HG02642 (cell line): Measurements from ENCODE around the gene RIOX2.

Source experiments
- ATAC-seq: cut with Tn5 transposase; IDR thresholded peaks from one replicate; pipeline ENCODE4 v1.9.1; 2021; ENCODE audit warnings: mild to moderate bottlenecking; ENCODE audit not compliant: unreplicated experiment, poor library complexity

RIOX2 gene

DNA sequence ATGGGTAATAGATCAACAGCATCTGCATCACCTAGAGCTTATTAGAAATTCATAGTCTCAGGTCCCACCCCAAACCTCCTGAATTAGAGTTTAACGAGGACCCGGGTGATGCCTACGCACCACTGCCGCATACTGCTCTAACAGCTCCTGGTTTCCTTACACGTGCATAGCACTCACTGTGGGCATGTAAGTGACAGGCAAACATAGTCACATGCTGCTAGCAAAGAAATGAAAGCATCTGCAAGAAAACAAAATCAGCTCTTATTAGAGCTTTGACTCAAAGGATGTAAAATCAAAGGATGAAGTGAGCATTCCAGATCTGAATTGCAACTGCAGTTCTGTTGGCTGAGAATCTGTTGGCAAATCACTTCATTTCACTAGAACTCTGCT, 19.1 kb upstream of the RIOX2 start:
- ATAC-seq = no peak

DNA sequence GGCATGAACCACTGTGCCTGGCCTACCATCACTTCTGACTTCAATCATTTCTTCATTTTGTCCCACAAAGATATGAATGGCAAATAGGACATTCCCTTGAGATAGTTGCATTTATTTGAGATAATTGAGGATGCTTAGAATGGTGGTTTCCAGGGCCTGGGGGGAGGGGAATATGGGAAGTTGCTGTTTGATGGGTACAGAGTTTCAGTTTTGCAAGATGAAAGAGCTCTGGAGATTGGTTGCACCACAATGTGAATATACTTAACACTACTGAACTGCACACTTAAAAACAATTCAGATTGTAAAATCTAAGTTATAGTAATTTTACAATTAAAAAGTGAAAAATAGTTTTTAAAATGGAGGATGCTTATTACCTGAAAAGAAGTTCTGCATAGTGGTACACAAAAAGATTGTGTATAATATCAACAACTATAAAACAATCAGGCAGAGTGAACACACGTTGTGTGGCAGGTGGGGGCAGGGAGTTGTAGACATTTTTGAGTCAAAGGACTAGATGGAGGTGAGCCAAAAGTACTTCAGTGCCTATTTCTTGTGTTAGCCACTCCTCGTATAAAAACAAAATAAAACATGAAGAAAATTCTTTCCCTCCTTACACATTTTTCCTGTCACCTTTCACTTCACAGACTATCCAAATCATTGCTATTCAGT, 18.5 kb upstream of the RIOX2 start:
- ATAC-seq = no peak

DNA sequence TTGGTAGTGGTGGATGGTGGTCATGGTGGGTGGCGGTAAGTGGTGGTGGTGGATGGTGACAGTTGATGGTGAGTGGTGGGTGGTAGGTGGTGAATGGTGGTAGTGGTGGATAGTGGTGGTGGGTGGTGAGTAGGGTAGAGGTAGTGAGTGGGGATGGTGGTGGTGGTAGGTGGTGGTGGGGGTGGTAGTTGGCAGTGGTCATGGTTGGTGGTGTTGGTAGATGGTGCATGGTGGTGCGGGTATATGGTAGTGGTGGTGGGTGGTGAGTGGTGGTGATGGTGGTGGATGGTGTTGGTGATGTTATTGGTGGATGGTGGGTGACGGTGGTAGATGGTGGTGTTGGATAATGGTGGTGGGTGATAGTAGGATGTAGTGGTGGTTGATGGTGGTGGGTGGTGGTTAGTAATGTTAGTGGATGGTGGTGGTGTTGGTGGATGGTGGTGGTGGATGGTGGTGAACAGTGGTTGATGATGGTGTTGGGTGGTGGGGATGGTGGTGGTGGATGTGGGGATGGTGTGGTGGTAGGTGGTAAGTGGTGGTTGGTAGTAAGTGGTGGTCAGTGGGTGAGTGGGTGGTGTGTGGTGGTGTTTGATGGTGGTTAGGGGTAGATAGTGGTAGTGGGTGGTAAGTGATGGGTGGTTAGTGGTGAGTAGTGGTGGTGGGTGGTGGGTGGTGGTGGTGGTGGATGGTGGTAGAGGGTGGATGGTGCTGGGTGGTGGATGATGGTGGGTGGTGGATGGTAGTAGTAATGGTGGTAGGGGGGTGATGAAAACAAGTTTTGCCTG, 16.7 kb upstream of the RIOX2 start:
- ATAC-seq = no peak

DNA sequence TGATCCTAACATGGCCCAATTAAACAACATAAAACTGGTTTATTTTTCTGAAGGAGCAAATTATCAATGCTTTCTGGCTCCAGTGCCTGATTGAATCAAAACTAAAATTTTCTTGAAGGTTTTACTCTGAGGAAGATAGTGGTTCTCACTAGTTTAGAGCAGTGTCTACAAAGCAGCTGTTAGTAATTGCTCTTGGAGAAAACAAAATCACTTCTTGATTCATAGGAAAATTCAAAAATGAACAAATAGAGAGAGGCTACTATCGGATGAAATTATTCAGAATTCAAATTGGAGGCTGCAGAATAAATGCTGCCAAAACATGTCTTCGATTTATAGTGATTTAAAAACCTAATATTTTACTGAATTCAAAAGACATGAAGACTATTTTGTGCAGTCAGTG, 15.1 kb upstream of the RIOX2 start:
- ATAC-seq = no peak

DNA sequence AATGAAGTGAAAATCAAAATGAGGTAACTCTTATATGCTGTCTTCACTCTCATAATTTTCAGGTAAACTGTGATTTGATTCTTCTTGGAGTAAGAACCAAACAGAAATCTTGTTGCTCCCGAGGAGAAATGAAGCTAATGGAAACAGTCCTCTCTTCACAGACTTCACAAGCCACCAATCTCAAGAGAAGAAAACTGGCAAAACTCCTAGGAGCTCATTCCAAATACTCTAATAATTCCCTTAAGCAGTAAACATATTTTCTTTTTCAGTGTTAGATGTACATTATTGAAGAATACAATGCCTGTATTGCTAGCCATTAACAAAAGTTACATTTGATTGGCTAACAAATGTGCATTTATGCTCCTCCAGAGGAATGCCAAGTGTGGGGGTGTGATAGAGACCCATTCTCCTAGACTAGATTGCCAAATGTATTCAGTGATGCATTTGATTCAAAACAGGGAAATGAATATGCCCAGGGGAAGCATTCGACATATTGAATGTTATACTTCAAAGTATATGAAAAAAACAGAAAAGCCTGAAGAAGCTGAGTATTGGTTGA, 11.8 kb upstream of the RIOX2 start:
- no peak for ATAC-seq

DNA sequence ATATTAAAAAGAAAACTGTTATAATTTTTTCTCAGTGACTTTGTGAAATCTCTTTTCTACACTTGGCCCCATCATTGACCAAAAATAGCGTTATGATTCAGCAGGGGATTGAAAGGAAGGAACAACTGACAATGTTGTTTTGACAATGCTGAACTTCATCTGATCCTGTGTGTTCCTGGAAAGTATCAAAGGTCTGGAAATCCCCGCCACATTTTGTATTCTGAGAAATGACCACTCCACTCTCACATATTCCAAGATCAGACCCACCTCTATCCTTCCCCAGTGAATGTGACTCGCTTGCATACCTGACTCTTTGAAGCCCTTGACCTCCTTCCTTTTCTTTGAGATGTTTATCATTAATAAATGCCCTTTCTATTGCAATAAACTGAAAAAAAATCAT, 9.7 kb upstream of the RIOX2 start:
- no peak for ATAC-seq

DNA sequence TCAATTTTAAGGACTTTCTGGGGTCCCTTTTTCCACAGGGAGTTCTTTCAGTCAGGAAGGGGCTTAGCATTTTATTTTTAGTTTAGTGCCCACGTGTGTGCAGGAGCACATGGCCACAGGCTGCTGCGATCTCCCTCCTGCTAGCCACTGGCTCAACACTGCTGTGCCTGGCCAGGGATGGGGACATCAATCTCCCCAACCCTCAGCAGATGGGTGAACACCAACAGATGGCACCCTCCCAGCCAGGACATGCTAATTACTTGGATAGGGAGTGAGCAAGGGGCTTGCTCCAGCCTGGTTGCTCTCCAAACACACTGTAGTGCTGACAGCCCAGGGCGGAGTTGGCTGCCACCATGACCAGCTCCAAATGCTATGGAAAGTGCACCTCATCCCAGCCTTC, 7.4 kb upstream of the RIOX2 start:
- ATAC-seq = no peak

DNA sequence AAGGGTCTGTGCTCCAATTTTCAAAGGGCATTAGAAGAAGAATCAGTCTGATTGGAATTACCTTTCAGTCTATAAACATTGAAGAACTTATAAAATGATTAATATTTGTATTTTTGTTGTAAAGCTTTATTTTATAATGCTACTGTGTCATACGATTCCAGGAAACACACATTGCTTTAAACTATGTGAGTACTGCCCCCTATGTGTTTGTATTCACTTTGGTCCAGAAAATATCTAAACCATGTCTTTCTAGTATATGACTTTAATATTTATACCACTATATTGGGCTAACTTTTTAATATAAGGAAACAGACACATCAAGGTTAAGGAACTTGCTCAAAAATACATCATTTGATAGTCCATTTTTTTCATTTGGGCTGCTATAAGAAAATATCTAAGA, 3.2 kb upstream of the RIOX2 start:
- no peak for ATAC-seq

DNA sequence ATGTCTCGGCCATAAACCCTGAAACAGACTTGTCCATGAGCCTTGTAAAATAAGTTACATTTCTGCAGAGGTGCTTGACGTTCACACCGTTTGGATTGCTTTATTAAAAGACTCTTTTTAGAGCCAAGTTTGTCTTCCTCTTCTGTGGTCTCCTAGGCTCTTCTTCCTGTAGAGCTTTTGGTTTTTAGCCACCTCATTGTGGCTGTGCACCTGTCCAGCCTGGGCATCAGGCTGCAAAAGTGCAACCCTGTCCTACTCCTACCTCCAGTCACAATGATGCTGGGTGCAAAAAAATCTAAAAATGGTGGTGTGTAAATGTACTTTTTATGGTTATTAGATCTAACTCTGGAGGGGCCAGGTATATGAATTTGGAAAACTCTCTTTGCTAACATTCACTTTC, 2.8 kb upstream of the RIOX2 start:
- ATAC-seq = no peak

DNA sequence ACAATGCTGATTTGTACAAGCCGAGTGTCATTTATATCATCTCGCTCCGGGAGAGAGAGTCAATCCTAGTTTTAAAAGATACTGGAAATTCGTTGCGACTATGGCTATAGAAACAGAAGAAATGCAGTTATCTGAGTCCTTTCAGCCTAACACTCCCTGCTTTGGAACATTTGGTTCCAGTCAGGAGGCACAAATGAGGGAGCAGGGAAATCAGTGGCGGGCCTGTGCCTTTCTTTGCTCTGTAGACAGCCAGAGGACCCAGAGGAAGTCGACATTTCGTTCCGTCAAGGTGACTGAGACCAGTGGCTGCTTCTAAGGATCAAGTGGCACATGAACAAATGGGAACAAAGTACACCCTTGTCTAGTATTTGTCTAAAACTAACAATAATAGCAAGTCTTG, 745 bp upstream of the RIOX2 start:
- ATAC-seq = no peak

DNA sequence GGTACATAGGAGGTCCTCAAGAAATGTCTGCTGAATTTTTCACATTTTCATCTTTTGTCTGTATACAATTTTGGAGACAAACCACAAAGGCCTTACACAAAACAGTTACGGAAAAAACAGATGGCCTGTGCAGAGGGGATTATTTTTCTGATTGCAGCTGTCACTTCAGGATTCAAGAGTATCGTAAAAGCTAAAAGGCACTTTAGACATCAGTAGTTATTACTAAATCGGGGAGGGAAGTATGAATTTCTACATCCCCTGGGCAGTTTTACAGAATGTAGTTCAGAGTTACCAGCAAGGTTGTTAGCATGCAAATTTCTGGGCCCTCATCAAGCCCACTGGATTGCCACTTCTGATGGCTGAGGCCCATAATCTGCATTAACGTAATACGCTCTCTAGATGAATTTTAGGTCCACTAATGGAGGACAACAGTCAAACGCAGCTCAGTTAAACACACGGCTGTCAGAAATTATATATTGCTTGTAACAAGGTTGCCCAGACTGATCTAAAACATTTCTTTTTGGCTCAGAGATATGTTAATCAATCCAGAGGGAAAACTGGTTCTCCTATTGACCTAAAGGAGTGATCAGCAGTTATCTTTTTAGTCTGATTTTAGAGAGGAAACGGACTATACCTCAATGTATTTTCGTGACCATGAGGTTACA, 1.1 kb downstream of the RIOX2 start:
- ATAC-seq = no peak

DNA sequence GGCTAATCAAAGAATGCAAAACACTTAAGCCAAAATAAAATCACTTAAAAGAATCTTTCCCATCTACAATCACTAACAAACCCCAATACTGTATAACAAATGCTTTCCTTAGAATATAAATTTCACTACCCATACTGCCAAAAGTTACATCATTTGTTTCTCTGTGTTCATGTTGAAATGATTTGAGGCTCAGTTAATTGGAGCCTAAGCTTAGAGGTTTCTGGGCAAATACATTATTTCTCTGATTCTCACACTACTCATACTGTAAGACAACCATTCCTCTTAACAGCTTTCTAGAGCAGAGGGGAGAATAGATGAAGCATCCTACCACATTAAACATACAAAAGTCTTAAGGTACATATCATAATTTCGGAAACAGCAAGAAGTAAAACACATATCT, 2.1 kb downstream of the RIOX2 start:
- ATAC-seq = no peak

DNA sequence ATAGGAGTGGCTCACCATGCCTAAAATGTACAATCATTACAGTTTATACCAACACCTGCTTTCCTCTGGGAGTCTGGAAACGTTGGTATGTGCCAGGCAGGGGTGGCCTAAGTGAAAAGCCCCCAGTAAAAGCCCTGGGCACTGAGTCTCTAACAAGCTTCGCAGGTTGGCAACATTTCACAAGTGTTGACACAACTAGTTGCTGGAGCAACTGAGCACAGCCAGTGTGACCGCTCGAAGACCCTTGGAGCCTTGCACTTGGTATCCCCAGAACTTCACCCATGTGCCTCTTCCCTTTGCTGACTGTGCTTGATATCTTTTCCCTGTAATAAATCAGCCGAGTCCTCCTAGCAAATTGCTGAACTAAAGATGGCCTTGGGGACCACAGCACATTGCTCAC, 2.7 kb downstream of the RIOX2 start:
- ATAC-seq = no peak

DNA sequence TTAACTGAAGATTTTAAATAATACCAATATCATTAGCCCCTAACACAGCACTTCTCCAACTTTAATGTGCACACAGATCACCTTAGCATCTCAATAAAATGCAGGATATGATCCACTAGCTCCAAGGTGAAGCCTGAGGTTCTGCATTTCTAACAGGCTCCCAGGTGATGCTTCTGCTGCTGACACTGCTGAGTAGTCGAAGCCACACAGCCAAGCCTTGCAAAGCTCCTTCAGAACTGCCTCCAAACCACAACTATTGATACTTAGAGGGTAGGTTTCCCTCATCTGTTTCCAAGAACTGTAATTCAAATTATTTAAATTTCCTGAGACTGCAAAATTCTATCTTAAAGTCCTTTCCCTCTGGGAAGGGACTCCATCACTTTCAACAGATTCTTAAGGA, 3.9 kb downstream of the RIOX2 start:
- ATAC-seq = no peak

DNA sequence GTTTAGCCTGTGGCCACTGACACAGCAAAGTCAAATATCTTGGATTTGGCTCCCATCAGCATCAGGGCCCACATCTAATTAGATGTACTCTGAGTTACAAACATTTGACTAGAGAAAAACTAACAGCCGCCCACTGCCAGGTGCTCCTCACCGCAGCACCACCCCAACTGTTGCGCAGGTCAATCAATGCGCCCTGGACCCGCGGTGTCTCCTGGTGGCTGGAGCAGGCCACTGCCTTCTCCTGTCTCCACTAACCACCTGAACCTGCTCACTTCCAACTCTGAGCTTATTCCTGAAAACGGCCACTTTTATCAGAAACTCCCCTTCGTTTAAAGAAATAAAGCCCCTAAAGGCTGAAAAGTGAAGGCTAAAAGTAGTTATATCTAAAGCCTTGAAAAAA, 4.3 kb downstream of the RIOX2 start:
- ATAC-seq = no peak

DNA sequence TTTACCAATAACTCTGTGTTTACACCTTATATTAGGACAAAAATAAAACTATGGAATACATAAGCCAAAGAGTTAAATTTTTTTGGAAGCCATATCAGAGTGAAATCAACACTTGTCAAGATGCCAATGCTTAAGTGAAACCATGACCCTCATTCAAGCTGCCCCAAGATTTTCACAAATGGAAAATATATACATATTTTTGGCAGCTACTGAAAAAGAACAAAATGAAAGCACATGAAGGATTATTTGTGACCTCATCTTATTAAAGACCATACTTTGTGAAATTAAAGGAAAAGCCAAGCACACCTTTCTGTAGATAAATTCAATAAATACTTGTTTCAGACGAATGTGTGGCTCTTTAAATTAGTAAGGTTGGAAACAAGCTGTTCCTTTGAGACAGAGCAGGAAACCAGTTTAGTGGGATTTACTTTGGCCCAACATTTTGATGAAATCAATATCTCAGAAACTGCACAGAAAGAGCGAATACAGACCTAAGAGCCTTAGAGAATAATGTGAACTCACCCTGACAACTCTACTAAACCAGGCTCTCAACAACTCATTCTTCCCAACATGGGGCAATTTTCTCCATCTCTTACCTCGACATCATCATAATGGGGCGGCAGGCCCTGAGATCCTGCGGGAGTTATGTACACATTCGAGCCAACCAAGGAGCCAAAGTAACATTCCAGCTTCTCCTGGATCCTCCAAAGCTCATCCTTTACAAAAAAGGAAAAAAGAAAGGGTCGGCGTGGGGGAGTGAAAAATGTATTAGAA, 11.1 kb downstream of the RIOX2 start:
- ATAC-seq = no peak

DNA sequence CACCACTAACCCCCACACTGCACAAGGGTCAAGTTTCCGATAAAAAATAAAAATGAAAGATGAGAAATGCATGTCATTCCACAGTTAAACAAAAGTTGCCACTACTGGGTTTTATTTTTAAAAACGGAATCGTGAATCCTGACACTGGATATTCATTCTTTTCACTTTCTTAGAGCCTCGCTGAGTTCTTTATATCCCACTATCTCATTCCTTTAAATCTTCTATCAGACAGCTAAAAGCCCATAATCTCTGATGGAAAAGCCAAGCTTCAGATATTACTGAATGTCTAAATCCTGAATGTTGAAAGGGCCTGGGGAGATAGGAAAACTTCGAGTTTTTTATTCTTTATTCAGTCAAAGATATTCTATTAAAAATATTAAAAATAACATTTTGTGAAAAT, 11.7 kb downstream of the RIOX2 start:
- no peak for ATAC-seq

DNA sequence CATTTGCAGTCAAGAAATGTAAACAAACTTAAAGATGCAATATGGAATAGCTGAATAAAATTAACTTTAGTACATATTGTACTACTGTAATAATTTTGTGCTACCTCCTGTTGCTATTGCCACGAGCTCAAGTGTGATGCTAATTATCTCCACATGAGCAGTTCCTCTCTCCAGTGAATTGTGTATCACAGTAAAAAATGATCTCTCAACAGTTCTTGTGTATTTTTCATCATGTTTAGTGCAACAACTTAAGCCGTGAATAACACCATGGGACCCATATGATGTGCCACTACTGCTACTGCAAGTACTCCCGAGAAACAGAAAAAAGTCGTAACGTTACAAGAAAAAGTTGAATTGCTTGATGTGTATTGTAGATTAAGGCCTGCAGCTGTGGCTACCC, 12.4 kb downstream of the RIOX2 start:
- no peak for ATAC-seq

DNA sequence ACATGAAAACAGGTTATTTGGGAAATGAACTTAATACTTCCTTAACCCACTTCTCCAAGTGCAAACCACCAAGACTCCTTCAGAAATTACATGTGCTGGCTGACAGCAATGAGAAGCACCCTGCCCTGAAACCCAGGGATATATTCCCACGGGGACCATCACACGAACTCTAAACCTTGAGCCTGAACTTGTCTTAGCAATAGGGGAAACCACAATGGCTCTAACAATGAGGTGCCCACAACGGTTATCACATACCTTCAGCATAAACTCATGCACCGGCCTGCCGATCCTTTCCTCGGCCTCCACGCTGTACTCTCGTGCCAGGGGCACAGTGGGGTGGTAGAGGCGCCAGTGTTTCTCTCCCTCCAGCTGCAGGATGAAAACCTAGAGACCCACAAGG, 13.4 kb downstream of the RIOX2 start:
- no peak for ATAC-seq

DNA sequence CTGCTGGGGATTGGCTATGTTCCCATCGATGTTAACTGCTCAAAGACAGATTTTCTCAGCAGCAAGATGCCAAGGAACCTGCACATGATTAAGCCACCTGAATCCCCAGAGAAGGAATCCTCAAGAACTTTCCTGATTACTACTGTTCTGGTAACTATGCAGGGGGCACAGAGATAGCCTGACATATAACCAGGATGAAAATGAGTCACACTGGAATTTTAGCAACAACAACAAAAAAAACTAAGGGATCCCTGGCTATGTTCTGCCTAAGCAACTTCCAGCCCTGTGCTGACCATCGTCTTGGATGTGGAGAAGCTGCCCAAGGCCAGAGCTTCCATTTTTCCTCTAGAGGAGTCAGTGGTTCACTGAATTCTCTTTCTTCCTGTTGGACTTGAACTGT, 13.8 kb downstream of the RIOX2 start:
- no peak for ATAC-seq
